HG02884 (cell line): ENCODE measurements around the gene CALM3.

ENCODE experiments used
- ATAC-seq: cut with Tn5 transposase; IDR thresholded peaks from one replicate; pipeline ENCODE4 v1.9.1; 2021; ENCODE audit warnings: mild to moderate bottlenecking, moderate library complexity; ENCODE audit not compliant: unreplicated experiment

The CALM3 gene

GRCh38 chr19:46634656-46635218 is 33.6 kb downstream of the CALM3 start:
- ATAC-seq = no peak

- ATAC-seq = no peak
Measured at GRCh38 chr19:46635920-46636761, 35.0 kb downstream of the CALM3 start, which contains the start of gene GNG8. GNG8 (minus strand) TSS chr19:46636202; CDS start chr19:46634682, 1,520 bp downstream.

- ATAC-seq = no peak
Measured at GRCh38 chr19:46637224-46637623, 36.1 kb downstream of the CALM3 start.

GRCh38 chr19:46639358-46640182 is 38.4 kb downstream of the CALM3 start:
- no peak for ATAC-seq

GRCh38 chr19:46640656-46641055 is 39.5 kb downstream of the CALM3 start:
- no peak for ATAC-seq

GRCh38 chr19:46644720-46645119 is 43.6 kb downstream of the CALM3 start:
- no peak for ATAC-seq

GRCh38 chr19:46646402-46646801 is 45.3 kb downstream of the CALM3 start:
- ATAC-seq = no peak

GRCh38 chr19:46648060-46648960 is 47.2 kb downstream of the CALM3 start:
- ATAC-seq = no peak

GRCh38 chr19:46648961-46649960 is 48.1 kb downstream of the CALM3 start:
- ATAC-seq = no peak

GRCh38 chr19:46650445-46650844 is 49.3 kb downstream of the CALM3 start:
- no peak for ATAC-seq

GRCh38 chr19:46654621-46655152 is 53.6 kb downstream of the CALM3 start:
- no peak for ATAC-seq

GRCh38 chr19:46656541-46656940 is 55.4 kb downstream of the CALM3 start:
- ATAC-seq = no peak

GRCh38 chr19:46659151-46660007 is 58.2 kb downstream of the CALM3 start:
- ATAC-seq = no peak

- no peak for ATAC-seq
Measured at GRCh38 chr19:46660008-46660517, 58.9 kb downstream of the CALM3 start.
